Thoracic aorta (tissue), 2 donors: ENCODE data around the gene ATAD2B. TPM values are rescaled to one million over a fixed set of nuclear protein-coding genes. Genes with fewer than 3 reads are reported as not detected.

Source experiments
- ATAC-seq: fragments of 150-250 bp; one replicate; pipeline ENCODE4 v1.8.0; 2017; ENCODE audit warnings: low read depth; ENCODE audit not compliant: insufficient number of reproducible peaks, low FRiP score
- DNase-seq: peaks from one replicate; pipeline ENCODE4 v3.0.0-alpha.2; 2020; ENCODE audit warnings: low spot score
- H3K27ac ChIP-seq, 2 donors: fragments of 200-600 bp; sonication (generic); 1 replicate in 1 of 2; 2 replicates in 1 of 2; pipeline ENCODE4 v1.5.1; 2016; ENCODE audit warnings: mild to moderate bottlenecking in 2 of 2, moderate library complexity in 2 of 2
- H3K27me3 ChIP-seq: fragments of 200-600 bp; sonication (generic); replicated peaks from 2 replicates; pipeline ENCODE4 v1.6.0; 2016; ENCODE audit warnings: mild to moderate bottlenecking; ENCODE audit not compliant: insufficient read depth
- H3K36me3 ChIP-seq: fragments of 200-600 bp; sonication (generic); one replicate; pipeline ENCODE4 v1.5.1; 2016
- H3K4me1 ChIP-seq, 2 donors: fragments of 200-600 bp; sonication (generic); 1 replicate in 1 of 2; 2 replicates in 1 of 2; pipeline versions ENCODE4 v1.5.1 to v1.6.0; 2016; ENCODE audit warnings: low read depth in 2 of 2, mild to moderate bottlenecking in 1 of 2; ENCODE audit not compliant: control insufficient read depth in 1 of 2
- H3K4me3 ChIP-seq: fragments of 200-600 bp; sonication (generic); 2 replicates; pipeline ENCODE4 v1.5.1; 2016; ENCODE audit warnings: mild to moderate bottlenecking
- H3K9me3 ChIP-seq: fragments of 200-600 bp; sonication (generic); 2 replicates; pipeline ENCODE4 v1.5.1; 2016
- CTCF ChIP-seq: fragments of 200-600 bp; sonication (generic); IDR thresholded peaks from one replicate; pipeline ENCODE4 v1.5.1; 2019; ENCODE audit warnings: antibody characterized with exemption
- total RNA-seq, 2 donors: library from RNA; depleted of rRNA; stranded (reverse); fragments of >200 nt; gene quantifications; one replicate each; pipeline versions ENCODE4 v1.1.0 to v1.2.3, GENCODE V29; 2016

The ATAD2B gene
- total RNA-seq, 2 donors from 2014 or later, result 38.3 to 80.7 TPM

DNA sequence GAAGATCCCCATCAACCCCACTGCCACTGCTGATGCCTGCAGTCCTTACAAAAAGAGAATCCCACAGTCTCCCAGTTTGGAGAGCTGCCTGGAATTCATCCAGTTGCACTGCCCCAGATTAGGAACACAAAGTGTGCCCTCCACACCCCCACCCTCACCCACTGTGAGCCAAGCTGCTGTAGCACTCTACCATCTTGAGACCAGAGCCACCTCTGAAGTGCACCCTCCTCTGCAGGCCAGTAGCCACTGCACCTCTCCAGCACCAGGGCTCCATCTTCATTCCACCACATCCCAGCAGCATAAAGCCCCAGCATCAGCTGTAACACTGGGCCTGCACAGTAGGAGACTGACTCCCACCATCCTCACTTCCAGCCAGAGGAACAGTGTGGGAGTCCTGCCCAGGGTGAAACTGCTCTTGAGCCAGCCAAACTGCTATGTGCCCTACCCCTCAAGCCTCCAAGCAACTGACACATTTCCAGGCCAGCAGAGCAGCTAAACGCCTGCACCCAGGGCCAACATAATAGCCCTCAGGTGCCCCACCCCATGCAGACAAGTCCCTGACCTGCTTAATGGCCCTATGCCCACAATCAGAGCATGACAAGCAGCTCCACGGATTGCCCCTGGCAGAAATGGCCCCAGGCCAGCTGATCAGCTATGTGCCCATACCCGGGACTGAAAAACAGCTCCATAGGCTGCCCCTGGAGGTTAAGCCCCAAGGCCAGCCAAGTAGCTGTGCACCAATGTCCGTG is 206.0 kb downstream of the ATAD2B start:
- ATAC-seq (no peak), DNase-seq (no peak)
- peaks cover 7% of the 10 kb centered on the region for H3K9me3 ChIP-seq
- no peak for TF ChIP-seq CTCF
- H3K27me3 ChIP-seq, result no peaks in the 10 kb centered on the region
- no peaks in the 10 kb centered on the region for H3K4me1 ChIP-seq
- H3K27ac ChIP-seq, result no peak overlapping the region
- no peak overlapping the region for H3K4me3 ChIP-seq
- H3K36me3 ChIP-seq, result peaks cover 3% of the 10 kb centered on the region

GRCh38 chr2:23719716-23720115 is 207.2 kb downstream of the ATAD2B start:
- TF ChIP-seq CTCF, result no peak
- Histone ChIP-seq H3K27me3 (no peaks in the 10 kb centered on the region), H3K9me3 (peaks cover 7% of the 10 kb centered on the region), H3K4me3 (no peak overlapping the region), H3K27ac (no peak overlapping the region), H3K4me1 (no peaks in the 10 kb centered on the region), H3K36me3 (peaks cover 3% of the 10 kb centered on the region)
- ATAC-seq, result no peak
- DNase-seq, result no peak

- ATAC-seq, result no peak
- TF ChIP-seq CTCF, result no peak
- Histone ChIP-seq H3K4me1 (no peaks in the 10 kb centered on the region), H3K27me3 (no peaks in the 10 kb centered on the region), H3K36me3 (peaks cover 3% of the 10 kb centered on the region), H3K9me3 (peaks cover 7% of the 10 kb centered on the region), H3K27ac (no peak overlapping the region), H3K4me3 (no peak overlapping the region)
- no peak for DNase-seq
Observed at GRCh38 chr2:23718931-23719700, 207.8 kb downstream of the ATAD2B start.

GRCh38 chr2:23713351-23713750 is 213.6 kb downstream of the ATAD2B start:
- H3K9me3 ChIP-seq, result no peaks in the 10 kb centered on the region
- no peak overlapping the region for H3K4me3 ChIP-seq
- DNase-seq, result no peak
- peaks cover 5% of the 10 kb centered on the region for H3K36me3 ChIP-seq
- no peak overlapping the region for H3K27ac ChIP-seq
- no peaks in the 10 kb centered on the region for H3K27me3 ChIP-seq
- TF ChIP-seq CTCF, result no peak
- H3K4me1 ChIP-seq, result peaks cover 2 to 9% of the 10 kb centered on the region in 2 donors
- no peak for ATAC-seq

- H3K27ac ChIP-seq, result no peak overlapping the region
- DNase-seq (no peak), ATAC-seq (no peak)
- no peaks in the 10 kb centered on the region for H3K27me3 ChIP-seq
- peaks cover 5% of the 10 kb centered on the region for H3K36me3 ChIP-seq
- no peak for TF ChIP-seq CTCF
- H3K4me3 ChIP-seq, result no peak overlapping the region
- no peaks in the 10 kb centered on the region for H3K9me3 ChIP-seq
- peaks cover 2 to 9% of the 10 kb centered on the region in 2 donors for H3K4me1 ChIP-seq
Observed at GRCh38 chr2:23712756-23713151, 214.2 kb downstream of the ATAD2B start.
